Stimulated activated CD4-positive, alpha-beta T cell treated with anti-CD3 and anti-CD28 coated beads, Interleukin-12 subunit alpha, Interleukin-12 subunit beta, amount 100 ng/mL, for 24 hours (primary cell): ENCODE data around the gene MAP2K1.
"Not testable (repeated sequence)": the region's sequence is repeated elsewhere in the genome, so short reads cannot be mapped to it uniquely, and the experiment has no call there.

Source experiments
- DNase-seq, 2 experiments: peaks; one replicate each; pipeline ENCODE4 v3.0.0-alpha.2; 2020; ENCODE audit warnings: low read depth in 2 of 2

MAP2K1 gene

DNA sequence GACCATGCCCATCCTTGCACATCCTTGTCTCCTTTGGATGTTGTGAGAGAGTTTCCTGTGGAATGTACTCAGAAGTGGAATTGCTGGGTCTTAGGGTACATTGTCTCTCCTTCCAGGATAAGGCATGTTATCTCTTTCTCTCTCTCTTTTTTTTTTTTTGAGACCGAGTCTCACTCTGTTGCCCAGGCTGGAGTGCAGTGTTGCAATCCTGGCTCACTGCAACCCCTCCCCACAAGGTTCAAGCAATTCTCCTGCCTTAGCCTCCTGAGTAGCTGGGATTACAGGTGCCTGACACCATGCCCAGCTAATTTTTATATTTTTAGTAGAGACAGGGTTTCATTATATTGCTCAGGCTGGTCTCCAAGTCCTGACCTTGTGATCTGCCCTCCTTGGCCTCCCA, 6.3 kb downstream of the MAP2K1 start:
- not testable (repeated sequence) for DNase-seq

DNA sequence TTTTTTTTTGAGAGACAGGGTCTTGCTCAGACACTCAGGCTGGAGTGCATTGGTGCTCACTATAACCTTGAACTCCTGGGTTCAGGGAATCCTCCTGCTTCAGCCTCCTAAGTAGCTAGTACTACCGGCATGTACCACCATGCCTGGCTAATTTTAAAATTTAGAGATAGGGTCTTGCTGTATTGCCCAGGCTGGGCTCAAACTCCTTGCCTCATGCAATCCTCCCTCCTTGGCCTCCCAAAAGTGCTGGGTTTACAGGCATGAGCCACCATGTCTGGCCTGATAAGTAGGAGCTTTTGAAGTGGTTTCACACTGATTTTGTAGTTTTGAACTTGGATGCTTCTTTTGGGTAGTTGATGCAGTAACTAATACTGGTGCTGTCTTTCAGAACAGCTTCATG, 7.8 kb downstream of the MAP2K1 start:
- no peak for DNase-seq

DNA sequence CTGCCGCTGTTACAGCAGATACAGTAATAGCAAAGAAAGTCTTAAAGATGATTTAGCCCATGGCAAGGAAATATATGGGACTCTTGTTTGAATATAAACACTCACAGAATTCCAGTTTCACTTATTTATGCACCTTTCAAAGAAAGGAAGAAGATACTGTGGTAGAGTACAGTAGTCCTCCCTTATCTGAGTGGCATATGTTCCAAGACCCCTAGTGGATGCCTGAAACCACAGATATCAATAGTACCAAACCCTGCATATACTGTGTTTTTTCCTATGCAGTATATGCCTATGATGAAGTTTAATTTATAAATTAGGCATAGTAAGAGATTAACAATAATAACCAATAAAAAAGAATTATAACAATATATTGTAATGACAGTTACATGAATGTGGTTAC, 8.2 kb downstream of the MAP2K1 start:
- DNase-seq: no peak

DNA sequence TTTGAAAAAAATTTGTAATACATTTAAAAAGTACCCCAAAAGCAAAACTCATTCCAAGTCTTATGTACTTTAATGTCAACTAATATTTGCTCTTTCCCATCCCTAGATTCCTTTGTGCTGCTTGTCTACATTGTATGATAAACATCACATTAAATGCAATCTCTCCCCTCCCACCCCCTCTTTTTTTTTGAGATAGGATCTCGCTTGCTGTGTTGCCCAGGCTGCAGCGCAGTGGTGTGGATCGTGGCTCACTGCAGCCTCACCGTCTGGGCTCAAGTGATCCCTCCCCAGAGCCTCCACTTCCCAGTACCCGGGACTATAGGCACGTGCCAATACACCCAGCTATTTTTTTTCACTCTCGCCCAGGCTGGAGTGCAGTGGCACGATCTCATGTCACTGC, 12.6 kb downstream of the MAP2K1 start:
- DNase-seq: no peak

DNA sequence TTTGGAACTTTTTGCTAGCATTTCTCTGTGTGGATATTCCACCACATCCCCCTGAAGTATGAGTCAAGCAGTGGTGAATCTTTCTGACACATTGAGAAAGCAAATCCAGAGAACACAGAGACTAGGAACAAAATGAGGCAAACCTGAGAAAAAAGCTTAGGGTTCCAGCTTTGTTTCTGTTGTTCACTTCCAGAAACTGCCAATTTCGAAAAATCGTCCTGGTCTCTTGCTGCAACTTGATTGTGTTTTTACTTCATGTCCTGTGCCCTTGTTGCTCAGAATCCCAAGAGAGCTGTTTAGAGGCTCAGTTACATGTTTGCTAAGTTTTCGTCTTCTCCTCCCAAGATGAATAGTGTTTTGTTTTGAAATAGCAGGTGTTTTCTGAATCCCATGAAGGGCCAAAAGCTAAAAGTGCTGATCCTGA, 13.7 kb downstream of the MAP2K1 start:
- no peak for DNase-seq

DNA sequence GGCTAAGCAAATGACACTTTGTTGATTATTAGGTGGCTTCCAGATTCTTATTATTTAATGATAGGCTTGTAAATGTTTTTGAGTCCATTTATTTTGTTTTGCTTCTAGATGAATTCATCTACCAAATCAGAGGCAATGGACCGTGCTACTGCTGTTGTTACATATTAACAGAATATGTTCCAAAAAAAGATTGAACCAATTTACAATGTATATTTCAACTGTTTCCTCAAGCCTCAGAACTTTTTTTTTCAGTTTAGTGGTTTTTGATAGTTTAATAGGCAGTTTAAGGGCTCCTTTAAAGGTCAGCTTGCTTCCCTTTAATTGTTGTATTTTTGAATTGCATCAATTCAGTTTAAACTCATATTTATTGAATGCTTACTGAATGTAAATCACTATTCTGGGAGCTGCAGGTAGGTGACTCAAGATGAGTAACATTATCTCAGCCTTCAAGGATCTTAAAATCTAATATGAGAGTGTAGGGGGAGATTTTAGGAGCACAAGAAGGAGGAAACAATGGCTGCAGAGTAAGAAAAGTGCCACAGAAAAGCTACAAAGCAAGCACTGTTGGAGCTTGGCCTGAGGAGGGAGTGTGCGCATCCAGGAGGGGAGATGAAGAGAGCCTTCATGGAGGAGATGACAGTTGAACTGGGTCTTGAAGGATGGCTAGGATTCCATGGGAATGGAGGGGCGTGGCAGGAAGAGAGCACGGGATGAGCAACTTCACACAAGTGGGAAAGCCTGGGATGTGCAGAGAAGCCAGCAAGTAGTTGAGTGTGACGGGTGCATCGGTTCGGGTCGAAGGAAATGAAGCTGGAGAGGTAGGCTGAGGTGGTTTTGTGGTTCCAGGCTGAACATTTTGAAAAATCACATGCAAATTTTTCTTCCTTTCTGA, 14.7 kb downstream of the MAP2K1 start:
- no peak for DNase-seq

DNA sequence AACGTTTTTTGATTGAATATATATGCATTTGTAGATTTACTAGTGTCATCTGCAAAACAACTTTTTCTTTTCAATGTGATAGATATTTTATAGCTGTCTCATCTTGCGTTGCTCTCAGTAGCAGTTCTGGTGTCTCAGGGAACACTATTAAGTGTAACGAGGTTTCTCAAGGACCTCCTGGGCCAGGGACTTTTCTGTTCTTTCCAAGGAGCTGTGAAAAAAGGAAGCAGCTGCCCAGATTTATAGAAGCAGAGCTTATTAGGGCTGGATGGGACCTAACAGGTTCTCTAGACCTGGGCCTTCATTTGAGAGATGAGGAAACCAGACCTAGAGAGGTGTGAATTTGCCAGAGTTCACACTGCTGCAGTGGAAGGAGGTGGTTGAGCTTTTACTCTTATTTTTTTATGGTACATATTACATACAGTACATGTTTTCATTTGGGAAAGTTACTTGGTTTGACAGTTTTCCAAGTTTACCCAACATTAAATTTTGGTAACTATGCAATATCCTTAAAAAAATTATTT, 16.1 kb downstream of the MAP2K1 start:
- DNase-seq: no peak

DNA sequence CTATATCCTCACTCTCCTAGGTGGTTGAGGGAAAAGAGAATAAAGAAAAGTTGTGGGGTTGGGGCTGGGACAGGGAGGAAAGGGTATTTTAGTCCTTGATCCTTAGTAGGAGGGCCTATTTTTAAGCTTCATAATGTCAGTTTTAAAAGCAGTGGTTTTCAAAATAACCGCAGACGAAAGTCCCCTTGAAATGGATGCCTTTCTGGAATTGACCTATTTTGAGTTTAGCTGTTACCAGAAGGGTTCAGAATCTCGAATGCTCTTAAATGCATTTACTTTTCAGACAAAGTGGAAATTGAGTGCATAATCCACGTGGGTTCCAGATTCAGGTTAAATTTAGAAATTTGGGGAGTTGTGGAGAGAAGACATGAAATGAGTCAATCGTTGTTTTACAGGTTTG, 16.6 kb downstream of the MAP2K1 start:
- DNase-seq: no peak

DNA sequence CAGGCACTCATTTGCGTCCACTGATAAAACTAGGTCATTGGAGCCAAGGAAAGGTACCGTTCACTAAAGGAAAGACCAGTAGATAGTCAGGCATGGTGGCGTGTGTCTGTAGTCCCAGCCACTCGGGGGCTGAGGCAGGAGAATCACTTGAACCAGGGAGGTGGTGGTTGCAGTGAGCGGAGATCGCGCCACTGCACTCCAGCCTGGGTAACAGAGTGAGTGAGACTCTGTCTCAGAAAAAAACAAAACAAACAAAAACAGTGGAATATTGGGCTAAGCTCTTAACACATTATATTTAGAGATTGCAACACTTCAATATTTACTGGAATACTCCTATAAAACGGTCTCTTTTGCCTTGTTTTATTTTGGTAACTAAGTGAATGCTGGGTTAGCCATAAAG, 17.4 kb downstream of the MAP2K1 start:
- DNase-seq: no peak

DNA sequence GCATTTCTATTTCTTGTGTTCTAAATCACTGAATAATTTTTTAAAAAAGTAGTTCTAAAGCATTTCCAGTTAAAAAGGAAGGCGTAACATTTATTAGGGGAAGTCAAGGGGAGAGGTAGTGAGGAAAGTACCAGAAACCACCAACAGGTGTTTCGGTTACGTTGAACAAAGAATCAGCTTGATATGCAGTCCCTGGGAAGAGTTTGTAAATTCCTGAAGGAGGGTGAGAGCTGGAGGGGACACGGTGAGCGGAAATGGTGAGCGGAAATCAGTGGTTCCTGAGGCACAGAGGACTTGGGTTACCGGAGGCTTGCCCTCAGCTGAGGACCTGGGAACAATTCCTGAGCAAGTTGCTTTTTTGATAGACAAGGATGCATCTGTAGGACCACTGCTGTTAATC, 17.8 kb downstream of the MAP2K1 start:
- no peak for DNase-seq

DNA sequence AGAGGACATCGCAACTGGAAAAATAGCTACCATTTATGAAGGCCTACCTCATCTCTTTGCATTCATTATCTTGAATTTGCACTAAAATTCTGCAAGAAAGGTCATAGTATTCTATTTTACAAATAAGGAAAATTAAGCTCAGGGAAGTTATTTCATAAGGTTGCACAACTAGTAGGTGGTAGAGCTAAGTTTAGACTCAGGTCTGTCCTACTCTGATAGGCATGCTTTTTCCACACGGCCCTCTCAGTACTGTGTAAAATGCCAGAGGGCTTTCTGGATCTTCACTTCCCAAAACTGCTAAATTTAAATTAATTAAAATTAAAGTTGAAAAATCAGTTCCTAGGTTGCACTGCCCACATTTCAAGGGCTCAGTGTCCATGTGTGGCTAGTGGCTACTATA, 18.3 kb downstream of the MAP2K1 start:
- no peak for DNase-seq

DNA sequence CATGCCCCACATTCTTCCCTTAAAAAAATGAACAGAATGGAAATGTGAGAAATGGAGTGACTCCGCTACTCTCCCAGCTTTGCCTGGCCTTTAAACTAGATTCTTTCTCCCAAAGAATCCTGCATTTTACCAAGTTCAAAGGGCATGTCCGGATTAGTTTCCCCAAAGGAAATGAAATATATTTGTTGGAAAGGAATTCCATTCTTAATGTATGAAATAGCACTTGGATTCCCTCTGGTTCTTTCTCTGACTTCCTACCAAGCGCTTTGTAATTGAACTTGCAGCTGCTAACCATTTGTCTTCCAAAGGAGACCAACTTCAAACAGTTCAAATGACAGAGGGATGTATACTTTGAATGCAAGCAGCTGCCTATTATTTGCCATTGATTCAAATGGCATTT, 18.9 kb downstream of the MAP2K1 start:
- no peak for DNase-seq

DNA sequence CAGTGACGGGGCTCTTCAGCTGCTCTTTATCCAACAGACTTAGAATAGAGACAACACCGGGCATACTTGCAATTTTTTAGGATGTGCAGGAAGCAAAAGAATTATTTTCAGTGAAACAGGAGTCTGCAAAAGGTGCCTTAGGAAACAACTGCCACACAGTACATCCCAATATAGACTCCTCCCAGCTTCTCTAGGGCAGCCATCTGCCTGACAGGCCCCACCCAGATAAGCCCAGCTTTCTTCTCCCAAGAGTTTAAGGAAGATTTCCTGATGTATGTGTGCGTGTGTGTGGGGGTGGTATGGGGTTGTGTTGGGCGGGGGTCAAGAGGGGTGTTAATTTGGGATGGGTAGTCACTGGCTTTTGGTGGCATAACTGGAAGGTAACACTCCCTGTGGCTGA, 21.5 kb downstream of the MAP2K1 start:
- no peak for DNase-seq

DNA sequence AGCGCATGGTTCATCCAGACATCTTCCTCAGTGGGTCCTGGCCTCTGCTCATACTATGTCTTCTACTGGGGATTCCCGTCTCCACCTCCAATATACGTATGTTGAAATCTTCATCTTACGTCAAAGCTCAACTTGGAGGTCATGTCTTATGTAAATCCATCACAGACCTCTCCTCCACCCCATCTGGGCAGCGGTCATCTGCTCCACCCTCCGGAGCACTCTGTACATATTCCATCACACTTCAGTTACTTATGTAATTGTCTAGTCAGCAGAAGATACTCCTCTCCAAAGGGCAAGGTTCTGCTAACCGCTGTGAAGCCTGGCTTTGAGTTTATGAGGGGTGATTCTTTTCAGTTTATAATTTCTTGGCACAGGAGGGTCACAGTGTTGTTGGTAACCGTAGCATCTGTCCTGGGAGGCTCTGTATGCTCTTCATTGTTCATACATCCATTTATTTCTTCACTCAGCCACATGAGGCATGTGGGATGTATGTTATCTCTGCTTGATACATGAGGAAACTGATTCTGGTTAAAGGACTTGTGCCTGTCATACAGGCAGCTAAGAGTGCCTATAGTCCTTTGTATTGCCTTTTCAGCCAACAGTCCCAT, 22.1 kb downstream of the MAP2K1 start:
- no peak for DNase-seq

DNA sequence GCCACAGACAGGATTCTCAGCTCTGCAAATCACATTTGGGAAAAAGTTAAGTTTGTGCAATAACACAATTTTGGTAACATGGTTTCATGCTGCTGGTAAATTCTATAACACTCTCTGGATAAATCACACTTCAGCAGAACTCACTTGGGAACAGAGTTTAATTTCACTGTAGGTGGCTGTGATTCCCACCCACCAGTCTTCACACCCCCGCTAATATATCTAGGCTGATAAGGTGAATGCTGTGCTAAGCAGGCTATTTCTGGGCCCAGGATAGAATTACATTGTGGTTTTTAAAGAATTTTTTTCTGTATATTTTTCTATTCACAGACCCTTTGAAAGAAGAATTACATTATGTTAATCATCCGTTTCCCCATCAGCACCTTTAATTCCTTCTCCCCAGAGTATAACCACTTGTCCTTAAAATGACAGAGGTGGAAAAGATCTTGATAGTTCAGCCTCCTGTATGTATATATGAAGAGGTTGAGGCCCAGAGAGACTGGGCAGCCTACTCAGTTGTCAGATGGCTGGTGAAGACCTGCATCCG, 22.9 kb downstream of the MAP2K1 start:
- no peak for DNase-seq

DNA sequence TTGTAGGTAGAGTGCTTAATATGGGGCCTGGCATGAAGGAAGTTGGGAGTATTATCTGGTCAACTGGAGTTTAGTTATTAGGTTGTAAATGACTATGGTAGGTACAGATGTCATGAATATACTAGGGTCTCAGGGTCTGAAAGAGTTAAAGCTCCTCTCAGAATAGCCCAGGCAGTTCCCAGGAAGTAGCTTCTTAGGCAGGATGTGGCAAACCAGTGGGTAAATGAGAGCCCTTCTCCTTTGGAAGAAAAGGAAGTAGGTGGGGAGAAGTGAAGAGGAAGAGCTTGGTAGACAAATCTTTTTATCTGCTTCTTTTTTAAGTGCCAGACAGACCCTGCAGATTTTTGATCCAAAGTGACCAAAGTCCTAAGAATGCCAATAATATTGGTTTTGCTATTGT, 24.5 kb downstream of the MAP2K1 start:
- no peak for DNase-seq

DNA sequence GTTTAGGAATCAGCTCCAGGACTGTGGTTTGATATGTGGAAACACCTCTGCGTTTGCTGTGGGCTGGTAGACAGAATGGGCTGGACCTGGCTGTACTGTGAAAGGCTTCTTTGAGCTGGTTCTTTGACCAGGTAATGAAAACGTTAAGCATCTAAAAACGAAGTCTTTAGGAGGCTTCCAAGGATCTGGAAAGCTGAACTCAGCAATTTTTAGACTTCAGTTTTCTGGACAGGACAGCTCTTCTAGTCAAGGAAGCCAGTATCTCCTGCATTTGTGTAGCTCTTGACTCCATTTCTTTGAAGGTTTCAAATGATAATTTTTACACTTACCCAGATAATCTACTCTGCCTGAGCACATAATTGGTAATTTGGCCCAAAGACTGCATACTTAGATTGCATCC, 25.5 kb downstream of the MAP2K1 start:
- DNase-seq: no peak

DNA sequence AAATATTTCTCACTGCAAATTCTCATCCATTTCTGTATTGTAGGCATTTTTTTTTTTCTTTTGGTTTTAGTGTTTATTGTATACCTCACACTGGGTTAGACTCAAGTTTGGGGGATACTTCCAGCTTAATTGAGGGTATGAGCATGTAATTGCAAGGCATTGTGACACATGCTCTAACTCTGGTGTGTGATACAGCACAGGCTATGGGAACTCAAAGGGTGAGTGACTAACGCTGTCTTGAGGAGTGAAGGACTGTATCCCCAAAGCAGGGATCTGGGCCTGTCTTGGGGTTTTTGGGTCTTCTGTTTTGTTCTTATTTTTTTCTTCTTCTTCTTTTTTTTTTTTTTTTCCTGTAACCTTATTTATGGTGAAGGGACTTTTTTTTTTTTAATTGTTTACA, 26.9 kb downstream of the MAP2K1 start:
- DNase-seq: no peak

DNA sequence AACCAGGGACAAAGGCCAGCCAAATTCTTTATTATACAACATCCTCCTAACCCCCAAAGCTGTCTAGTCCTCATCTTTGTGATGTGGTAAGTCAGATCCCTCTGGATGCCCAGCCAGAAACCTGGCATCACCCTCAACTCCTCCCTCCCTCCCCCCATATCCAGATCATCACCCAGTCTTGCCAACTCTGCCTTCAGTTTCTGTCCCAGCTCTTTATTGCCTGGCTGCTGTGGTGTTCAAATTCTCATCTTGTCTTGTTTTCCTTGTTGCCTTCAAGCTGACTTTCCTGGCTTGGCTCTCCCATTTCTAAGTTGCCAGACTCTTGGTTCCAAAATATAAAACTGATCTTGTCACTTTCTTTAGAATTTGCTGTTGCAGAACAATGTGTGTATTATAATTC, 28.6 kb downstream of the MAP2K1 start:
- no peak for DNase-seq

DNA sequence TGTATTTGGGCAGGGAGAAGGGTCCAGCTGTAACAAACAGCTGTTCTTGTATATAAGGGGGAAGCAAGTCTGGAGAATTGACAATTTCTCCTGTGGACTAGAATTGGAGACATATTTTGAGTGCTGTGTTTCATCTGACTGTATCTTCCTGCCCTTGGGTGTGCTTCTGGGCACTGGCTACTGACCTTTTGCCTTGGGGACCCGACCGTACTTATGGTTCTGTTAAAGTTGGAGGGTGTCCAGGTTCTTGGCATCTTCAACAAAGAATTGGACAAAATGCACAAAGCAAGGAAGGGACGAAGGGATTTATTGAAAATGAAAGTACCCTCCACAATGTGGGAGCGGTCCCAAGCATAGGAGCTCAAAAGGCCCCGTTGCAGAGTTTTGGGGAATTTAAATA, 31.0 kb downstream of the MAP2K1 start:
- no peak for DNase-seq

DNA sequence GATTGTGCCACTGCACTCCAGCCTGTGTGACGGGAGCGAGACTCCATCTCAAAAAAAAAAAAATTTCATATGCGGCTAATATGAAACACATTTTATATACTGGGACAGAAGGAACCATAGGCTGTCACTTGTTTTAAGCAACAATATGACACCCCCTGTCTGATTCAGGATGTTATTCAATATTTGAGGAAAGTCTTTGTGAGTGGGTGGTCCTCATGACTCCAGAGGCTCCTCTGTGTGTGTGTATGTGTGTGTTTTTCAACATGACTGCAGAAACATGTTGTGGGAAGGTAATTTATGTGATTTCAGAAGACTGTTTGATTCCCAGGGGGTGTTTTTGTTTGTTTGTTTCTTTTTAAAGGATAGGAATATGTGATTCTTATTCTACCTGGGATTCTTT, 32.8 kb downstream of the MAP2K1 start:
- DNase-seq: no peak

DNA sequence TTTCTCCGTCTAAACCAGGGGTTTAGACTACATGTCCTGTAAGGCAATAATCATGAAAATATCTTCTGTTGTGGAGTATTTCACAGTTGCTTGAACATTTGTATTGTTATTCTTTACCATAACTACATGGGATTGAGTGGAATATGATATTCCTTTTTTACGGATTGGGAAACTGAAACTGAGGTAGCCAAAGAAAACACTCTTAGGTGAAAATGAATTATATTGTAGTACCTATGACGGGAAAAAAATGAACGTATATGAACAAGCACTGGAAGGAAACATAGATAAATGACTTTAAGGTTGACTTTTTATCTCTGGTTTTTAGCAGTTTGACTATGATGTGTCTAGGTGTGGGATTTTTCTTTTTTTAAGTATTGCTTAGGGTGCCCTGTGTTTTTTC, 35.6 kb downstream of the MAP2K1 start:
- DNase-seq: no peak

DNA sequence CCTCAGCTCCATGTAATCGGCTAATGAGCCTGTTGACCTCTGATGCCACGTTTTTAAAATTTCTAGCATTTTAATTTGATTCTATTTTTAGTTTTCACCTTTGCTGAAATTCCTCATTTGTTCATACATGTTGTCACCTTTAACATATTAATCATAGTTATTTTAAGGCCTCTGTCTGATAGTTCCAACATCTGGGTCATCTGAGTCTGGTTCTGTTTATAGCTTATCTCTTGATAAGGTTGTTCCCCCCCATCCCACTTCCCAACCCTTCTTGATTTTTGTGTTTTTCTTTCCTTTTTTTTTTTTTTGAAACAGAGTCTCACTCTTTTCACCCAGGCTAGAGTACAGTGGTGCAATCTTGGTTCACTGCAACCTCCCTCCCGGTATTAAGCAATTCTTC, 36.4 kb downstream of the MAP2K1 start:
- no peak for DNase-seq
